Heart left ventricle (tissue), 13 donors: Measurements from ENCODE around the gene MSRB3.

ENCODE experiments used
- POLR2A ChIP-seq, 2 donors: fragments of 450-650 bp; IDR thresholded peaks; one replicate each; pipeline ENCODE4 v1.6.1; 2017; ENCODE audit warnings: antibody characterized with exemption in 2 of 2, mild to moderate bottlenecking in 2 of 2, moderate library complexity in 2 of 2
- TF ChIP-seq, protein P1 (sequence below), 12 donors: fragments of 200-600 bp; sonication (generic) in 4 of 12; IDR thresholded peaks; one replicate each; pipeline versions ENCODE4 v1.5.0 to v1.8.0; 2018 to 2022; ENCODE audit warnings: antibody characterized with exemption in 12 of 12, mild to moderate bottlenecking in 5 of 12
- donor health status: ischemic (EF 13 %, LVEDD 7.1; RV severe dilation, severe dysfunction).
- donor health status: DM: no; HTN: yes; CAD: no.
- donor health status: DM: no; HTN: no; CAD: no.
- donor health status: ischemic (EF 25% LVEDD 6.9; RV normal size, moderate dysfunction).
- donor health status: ischemic (EF 25% LVEDD 5.7; RV mildly dilated, moderate dysfunction).
- donor health status: ischemic (EF 35%, LVEDD 5.7; RV mildly dilated, moderate dysfunction).
- donor health status: nonischemic (EF 11% LVEDD 7.7; RV severe dilation, severe dysfunction).
- donor health status: DM: yes; HTN: yes; CAD: no.
- donor health status: PGD.
- donor health status: ischemic (EF 29% LVEDD 5.4; RV normal size, mild dysfunction).
- donor health status: nonischemic (EF 23%, LVEDD 6.1; RV moderate dilation, normal function).

DNA sequence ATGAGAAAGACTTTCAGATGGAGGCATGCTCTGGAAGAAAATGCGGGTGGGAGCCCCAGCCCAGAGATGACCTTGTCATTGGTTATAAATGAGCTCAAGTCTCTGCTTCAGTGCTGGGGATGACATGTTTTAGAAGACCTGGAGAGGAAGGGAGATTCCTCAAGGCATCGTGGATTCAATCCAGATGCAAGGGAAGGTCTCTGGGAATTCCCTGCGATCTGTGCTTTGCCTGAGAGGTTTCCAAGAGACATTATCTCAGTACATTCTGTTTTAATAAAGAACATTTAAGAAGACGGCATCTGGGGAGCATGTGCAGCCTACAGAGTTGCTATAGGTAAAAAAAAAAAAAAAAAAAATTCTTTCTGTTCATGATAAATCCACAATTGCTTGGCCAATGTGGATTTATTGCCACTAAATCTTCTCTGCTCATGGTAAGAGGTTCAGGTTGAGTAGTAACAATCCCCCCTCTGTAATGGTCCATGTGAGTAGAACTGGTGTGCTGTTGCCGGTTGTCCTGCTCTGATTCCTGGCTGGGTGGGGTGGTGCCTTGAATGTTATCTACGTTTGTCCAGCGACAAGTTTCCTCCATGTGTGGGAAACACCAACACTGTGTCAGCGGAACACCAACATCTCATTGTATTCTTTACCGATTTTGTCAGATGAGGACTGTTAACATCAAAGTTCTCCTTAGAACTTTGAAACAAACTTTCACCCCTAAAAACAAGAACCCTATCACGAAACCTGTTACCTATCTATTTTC, 230.0 kb downstream of the MSRB3 start:
- TF ChIP-seq, protein P1, sequence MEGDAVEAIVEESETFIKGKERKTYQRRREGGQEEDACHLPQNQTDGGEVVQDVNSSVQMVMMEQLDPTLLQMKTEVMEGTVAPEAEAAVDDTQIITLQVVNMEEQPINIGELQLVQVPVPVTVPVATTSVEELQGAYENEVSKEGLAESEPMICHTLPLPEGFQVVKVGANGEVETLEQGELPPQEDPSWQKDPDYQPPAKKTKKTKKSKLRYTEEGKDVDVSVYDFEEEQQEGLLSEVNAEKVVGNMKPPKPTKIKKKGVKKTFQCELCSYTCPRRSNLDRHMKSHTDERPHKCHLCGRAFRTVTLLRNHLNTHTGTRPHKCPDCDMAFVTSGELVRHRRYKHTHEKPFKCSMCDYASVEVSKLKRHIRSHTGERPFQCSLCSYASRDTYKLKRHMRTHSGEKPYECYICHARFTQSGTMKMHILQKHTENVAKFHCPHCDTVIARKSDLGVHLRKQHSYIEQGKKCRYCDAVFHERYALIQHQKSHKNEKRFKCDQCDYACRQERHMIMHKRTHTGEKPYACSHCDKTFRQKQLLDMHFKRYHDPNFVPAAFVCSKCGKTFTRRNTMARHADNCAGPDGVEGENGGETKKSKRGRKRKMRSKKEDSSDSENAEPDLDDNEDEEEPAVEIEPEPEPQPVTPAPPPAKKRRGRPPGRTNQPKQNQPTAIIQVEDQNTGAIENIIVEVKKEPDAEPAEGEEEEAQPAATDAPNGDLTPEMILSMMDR (IDR thresholded peaks at IDR 0.05) = no peak
- TF ChIP-seq POLR2A (IDR thresholded peaks at IDR 0.05) = no peak
